GM21723 (cell line): ENCODE data around the gene OSCAR.

ENCODE experiments used
- ATAC-seq: cut with Tn5 transposase; IDR thresholded peaks from one replicate; pipeline ENCODE4 v1.9.1; 2021; ENCODE audit warnings: mild to moderate bottlenecking, moderate library complexity; ENCODE audit not compliant: unreplicated experiment

The OSCAR gene

GRCh38 chr19:54100561-54100960, at the start of gene OSCAR:
Gene OSCAR (minus strand): TSS chr19:54100803. CDS start chr19:54100792, 11 bp downstream.
- ATAC-seq = no peak

DNA sequence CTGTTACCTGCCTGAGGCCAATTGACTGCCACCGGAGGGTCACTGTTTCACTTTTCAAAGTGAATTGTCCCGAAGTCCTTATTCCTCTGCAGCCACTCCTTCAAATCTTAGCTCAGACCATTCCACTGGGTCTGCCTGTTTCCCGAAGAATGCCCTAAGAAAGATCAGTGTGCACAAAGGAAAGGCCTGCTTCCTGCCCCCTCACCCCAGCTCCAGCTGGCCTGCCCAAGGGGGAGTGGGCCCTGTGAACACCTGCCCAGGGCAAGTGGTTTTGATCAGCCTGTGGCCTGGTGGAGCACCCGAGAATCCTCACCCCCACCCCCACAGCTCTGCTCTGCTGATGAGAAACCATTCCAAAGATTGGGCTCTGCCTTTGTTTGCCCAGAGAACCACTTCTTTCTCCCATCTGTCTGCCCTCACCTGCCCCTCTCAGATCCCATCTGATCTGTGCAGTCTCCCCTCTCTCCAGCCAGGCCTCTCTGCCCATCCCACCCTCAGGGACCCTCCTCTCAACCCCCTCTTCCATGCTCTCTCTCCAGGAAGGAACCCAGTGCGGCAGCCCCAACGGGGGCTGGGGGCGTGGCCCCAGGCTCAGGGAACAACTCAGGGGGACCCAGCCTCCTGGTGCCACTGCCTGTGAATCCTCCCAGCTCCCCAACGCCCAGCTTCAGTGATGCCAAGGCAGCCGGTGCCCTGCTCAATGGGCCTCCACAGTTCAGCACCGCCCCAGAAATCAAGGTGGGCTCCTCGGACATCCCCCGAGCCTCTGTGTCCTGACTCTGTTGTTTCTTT, 48.6 kb upstream of the OSCAR start:
- no peak for ATAC-seq

DNA sequence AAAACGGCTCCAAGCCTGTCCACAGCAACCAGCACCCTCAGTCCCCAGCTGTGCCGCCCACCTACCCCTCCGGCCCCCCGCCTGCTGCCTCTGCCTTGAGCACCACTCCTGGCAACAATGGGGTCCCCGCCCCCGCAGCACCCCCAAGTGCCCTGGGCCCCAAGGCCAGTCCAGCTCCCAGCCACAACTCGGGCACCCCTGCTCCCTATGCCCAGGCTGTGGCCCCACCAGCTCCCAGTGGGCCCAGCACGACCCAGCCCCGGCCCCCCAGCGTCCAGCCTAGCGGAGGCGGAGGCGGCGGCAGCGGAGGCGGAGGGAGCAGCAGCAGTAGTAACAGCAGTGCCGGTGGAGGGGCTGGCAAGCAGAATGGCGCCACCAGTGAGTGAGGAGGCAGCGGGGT, 47.6 kb upstream of the OSCAR start:
- ATAC-seq = no peak

DNA sequence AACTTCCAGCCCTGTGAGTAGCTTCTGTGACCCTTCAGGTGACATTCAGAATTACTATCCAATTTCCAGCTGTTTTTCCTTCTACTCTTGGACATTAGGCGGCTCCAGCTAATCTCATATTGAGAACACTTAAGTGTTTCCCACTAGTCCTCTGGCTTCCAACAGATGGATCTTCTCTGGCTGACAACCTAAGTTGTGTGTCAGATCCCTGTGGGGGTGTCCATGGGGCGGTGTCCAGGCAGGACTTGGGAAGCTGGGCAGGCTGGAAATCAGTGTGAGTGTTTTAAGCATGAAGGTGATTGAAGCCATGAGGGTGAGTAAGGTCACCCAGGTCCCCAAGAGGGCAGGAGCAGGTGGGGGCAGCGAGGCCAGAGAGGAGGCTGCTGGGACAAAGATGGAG, 47.1 kb upstream of the OSCAR start:
- no peak for ATAC-seq

DNA sequence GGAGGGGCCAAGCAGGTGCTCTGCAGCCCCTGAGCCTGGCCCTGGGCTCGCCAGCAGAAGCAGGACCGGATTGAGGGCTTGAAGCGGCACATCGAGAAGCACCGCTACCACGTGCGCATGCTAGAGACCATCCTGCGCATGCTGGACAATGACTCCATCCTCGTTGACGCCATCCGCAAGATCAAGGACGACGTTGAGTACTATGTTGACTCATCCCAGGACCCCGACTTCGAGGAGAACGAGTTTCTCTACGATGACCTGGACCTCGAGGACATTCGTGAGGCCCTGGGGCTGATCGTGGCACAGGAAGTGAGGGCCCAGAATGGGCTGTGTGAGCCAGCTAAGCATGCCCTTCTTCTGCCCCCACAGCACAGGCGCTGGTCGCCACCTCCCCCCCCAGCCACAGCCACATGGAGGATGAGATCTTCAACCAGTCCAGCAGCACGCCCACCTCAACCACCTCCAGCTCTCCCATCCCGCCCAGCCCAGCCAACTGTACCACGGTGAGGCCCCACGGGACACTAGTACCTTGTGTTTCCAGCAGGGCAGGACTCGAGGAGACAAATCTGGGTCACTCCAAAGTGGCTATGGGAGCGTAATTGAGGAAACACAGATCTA, 45.0 kb upstream of the OSCAR start:
- ATAC-seq = no peak

- ATAC-seq = no peak
Observed at GRCh38 chr19:54142166-54142780, 41.7 kb upstream of the OSCAR start.

DNA sequence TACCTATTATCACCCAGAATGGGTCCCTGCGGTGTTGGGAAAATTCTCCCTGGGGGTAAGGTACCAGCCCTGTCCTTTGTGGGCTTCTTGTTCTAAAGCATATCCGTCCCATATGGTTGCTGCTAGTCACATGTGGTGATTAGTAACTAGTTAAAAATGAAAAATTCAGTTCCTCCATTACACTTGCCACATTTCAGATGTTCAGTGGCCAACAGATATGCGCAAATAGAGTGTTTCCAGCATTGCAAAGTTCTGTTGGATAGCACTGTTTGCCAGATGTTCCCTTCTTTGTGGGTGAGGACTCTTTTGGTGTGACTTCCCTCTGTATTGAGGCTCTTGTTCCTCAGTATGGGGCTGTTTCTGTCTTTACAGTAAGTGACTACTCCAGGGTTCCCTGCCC, 40.8 kb upstream of the OSCAR start:
- no peak for ATAC-seq

- no peak for ATAC-seq
Observed at GRCh38 chr19:54138489-54139256, 38.1 kb upstream of the OSCAR start.

GRCh38 chr19:54137699-54138488, 37.3 kb upstream of the OSCAR start, which contains the start of gene CNOT3:
Gene CNOT3 (plus strand): TSS chr19:54137762. CDS start chr19:54142979, 5,217 bp downstream.
- no peak for ATAC-seq

- ATAC-seq = peak; percentile 76
Observed at GRCh38 chr19:54136864-54137698, 36.5 kb upstream of the OSCAR start.

DNA sequence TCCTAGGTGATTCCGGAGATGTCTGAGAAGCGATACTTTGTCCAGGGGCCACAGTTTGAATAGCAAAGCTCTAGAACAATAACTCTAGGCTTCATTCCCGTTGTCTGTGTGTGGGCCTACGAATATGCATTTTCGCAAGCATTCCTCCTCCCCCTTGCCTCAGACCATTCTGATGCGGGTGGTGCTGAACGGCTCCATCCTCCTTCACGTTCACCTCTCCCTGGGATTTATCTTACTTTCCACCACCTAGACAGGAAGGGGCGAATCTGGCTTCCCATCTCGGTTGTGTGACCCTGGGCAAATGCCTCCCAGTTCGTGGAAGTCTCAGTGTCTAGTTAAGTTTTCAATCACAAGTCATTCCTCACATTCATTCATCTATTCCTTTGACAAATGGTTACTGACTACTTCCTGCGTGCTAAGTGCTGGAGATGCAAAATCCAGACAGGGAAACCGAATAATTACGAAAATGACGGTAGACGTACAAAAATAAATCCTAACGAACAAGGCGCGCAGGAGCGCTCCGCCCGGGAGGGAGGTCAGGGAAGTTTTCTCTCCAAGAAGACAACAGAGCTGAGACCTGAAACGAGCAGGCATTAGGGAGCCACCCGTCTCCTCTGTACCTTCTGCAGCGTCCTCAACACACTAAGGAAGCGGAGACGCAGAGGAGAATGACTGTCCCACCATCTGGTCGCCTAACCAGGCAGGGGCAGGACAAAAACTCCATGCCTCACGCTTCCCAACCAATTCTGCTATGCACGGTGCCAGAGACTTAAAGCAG, 35.7 kb upstream of the OSCAR start:
- ATAC-seq = no peak

GRCh38 chr19:54133957-54134590, 33.5 kb upstream of the OSCAR start:
- ATAC-seq = no peak

DNA sequence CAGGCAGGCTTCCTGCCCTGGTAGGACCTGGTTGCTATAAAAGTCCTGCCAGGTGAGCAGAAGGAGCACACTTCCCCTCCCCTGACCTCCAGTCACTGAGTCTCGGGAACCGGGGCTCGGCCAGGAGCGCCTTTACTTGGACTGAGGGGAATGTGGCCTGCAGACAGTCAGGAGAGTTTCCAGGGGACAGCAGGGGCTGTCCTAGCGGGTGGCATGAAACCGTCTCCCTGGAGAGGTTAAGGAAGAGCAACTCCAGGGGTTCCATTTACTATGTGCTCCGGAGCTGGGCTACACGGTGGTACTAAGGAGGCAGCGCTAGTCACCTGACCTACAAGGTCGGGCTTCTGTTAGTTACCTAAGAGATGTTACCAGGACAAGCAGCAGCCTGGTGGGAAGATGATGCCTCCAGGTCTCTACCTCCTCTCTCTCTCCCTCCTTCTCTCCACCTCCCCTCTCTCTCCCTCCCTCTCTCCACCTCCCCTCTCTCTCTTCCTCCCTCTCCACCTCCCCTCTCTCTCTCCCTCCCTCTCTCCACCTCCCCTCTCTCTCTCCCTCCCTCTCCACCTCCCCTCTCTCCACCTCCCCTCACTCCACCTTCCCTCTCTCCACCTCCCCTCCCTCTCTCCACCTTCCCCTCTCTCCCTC, 32.8 kb upstream of the OSCAR start:
- ATAC-seq = no peak

- ATAC-seq = no peak
Observed at GRCh38 chr19:54129617-54129996, 29.0 kb upstream of the OSCAR start.

DNA sequence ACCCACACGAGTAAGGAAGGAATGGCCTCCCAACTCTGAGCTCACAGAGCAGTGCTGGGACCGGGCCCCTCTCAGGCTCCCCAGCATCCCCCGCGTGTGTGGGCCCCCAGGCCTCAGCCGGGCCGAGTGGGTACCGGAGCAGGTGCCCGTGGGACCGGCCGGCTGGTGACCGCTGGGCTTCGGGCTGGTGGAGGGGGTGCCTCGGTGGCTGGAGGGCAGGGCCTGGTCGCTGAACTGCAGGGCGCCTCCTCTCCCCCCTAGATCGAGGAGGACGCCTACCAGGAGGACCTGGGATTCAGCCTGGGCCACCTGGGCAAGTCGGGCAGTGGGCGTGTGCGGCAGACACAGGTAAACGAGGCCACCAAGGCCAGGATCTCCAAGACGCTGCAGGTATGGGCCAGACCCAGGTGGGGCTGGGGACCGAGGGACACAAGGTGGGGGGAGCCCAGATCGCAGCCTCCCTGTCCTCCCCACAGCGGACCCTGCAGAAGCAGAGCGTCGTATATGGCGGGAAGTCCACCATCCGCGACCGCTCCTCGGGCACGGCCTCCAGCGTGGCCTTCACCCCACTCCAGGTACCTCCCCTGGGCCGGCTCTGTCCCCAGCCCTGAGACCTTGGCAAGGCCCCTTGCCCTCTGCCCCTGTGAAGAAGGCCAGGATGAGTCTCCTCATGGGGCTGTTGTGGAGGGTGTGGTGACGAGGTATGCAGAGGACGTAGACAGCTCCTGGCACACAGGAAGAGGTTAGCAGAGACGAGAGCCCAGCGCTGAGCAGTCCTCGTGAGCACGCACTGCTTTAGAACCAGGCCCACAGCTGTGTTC, 28.4 kb upstream of the OSCAR start:
- ATAC-seq = no peak

- no peak for ATAC-seq
Observed at GRCh38 chr19:54128441-54128725, 27.8 kb upstream of the OSCAR start.
